Caco-2 (cell line): ENCODE data around the gene COIL. TPM values are rescaled to one million over a fixed set of nuclear protein-coding genes. Genes with fewer than 3 reads are reported as not detected.

Source experiments
- BruUV-seq: library from RNA; stranded (reverse); fragments of 400-500 nt; replicated peaks from 2 replicates; lab custom pipeline; 2021; lab: Mats Ljungman, UMichigan
- CTCF ChIA-PET: fragments of 300-600 bp; sonication (Branson Sonifier 250); formaldehyde crosslinking; loops from one replicate; lab custom pipeline; 2022; ENCODE audit warnings: antibody characterized with exemption; lab: Charles Lee
- POLR2A ChIA-PET: fragments of 300-600 bp; sonication (Branson Sonifier 250); formaldehyde crosslinking; loops from one replicate; lab custom pipeline; 2022; ENCODE audit warnings: antibody characterized with exemption; lab: Charles Lee
- DNase-seq, 2 experiments: peaks; one replicate each; pipeline versions ENCODE4 v3.0.0 to v3.0.0-alpha.2; 2020 to 2022
- H3K27me3 ChIP-seq: replicated peaks from 2 replicates; pipeline ENCODE4 v1.6.0; 2011; ENCODE audit warnings: low read length; ENCODE audit not compliant: control insufficient read depth, insufficient read depth
- H3K36me3 ChIP-seq: 2 replicates; pipeline ENCODE4 v1.5.1; 2011; ENCODE audit warnings: low read length; ENCODE audit not compliant: control insufficient read depth, insufficient read depth
- H3K4me1 ChIP-seq: fragments of 250-450 bp; sonication (Bioruptor Pico); 2 replicates; pipeline ENCODE4 v1.5.1; 2020; ENCODE audit warnings: mild to moderate bottlenecking
- H3K4me3 ChIP-seq: 2 replicates; pipeline ENCODE4 v1.5.1; 2011; ENCODE audit warnings: low read depth, mild to moderate bottlenecking, control low read depth, low read length
- H3K9me3 ChIP-seq: fragments of 250-450 bp; sonication (Bioruptor Pico); 2 replicates; pipeline ENCODE4 v1.5.1; 2020; ENCODE audit warnings: mild to moderate bottlenecking, moderate library complexity
- H3K27ac Mint-ChIP-seq: one replicate; pipeline ENCODE4 v1.8.0; 2022; ENCODE audit warnings: mixed read lengths; ENCODE audit not compliant: unreplicated experiment
- H3K27me3 Mint-ChIP-seq: one replicate; pipeline ENCODE4 v1.8.0; 2022; ENCODE audit warnings: mixed read lengths; ENCODE audit not compliant: insufficient read depth, unreplicated experiment
- H3K36me3 Mint-ChIP-seq: one replicate; pipeline ENCODE4 v1.8.0; 2022; ENCODE audit warnings: mild to moderate bottlenecking, mixed read lengths; ENCODE audit not compliant: insufficient read depth, unreplicated experiment
- H3K4me1 Mint-ChIP-seq: one replicate; pipeline ENCODE4 v1.8.0; 2022; ENCODE audit warnings: low read depth, mixed read lengths; ENCODE audit not compliant: unreplicated experiment
- H3K4me3 Mint-ChIP-seq: one replicate; pipeline ENCODE4 v1.8.0; 2022; ENCODE audit warnings: mild to moderate bottlenecking, moderate library complexity, mixed read lengths; ENCODE audit not compliant: unreplicated experiment
- H3K9me3 Mint-ChIP-seq: one replicate; pipeline ENCODE4 v1.8.0; 2022; ENCODE audit warnings: mixed read lengths; ENCODE audit not compliant: unreplicated experiment
- CTCF ChIP-seq, 2 experiments: fragments of 200-600 bp in 1 of 2; IDR thresholded peaks; 1 replicate in 1 of 2; 2 replicates in 1 of 2; pipeline versions ENCODE4 v1.5.1 to v1.8.0; 2011 to 2022; ENCODE audit warnings: antibody characterized with exemption in 1 of 2, control low read depth in 1 of 2, inconsistent platforms in 1 of 2, low read depth in 1 of 2, low read length in 1 of 2, mild to moderate bottlenecking in 1 of 2, moderate library complexity in 1 of 2; ENCODE audit not compliant: insufficient read depth in 1 of 2, severe bottlenecking in 1 of 2, unreplicated experiment in 1 of 2
- intact Hi-C: fragments of 100-400 bp; cut with micrococcal nuclease; formaldehyde crosslinking; loops from one replicate; pipeline ENCODE4 v1.10.0; 2022; ENCODE audit not compliant: unreplicated experiment
- total RNA-seq: library from RNA; stranded (reverse); gene quantifications from 2 replicates; pipeline ENCODE4 v1.2.3, GENCODE V29; 2022

Gene COIL
- total RNA-seq, 1 experiment from 2014 or later: 27.0 TPM

GRCh38 chr17:56992364-56992763 lies 31.5 kb upstream of the COIL start:
- DNase-seq: no peak
- intact Hi-C loops: no loop called here
- Histone ChIP-seq H3K9me3 (no peaks in the 10 kb centered on the region), H3K27me3 (no peaks in the 10 kb centered on the region), H3K4me3 (no peak overlapping the region), H3K4me1 (no peaks in the 10 kb centered on the region), H3K36me3 (peaks cover 2% of the 10 kb centered on the region; the same call in 1 of the 2 replicates)
- no peak for TF ChIP-seq CTCF (IDR thresholded peaks at IDR 0.05; ENCODE audit: insufficient read depth in 1 of 2, low read depth in 1 of 2, low read length in 1 of 2, severe bottlenecking in 1 of 2, unreplicated experiment in 1 of 2)
- Mint-ChIP-seq H3K27ac (no peak overlapping the region), H3K4me3 (no peak overlapping the region), H3K4me1 (no peaks in the 10 kb centered on the region), H3K9me3 (no peaks in the 10 kb centered on the region), H3K27me3 (no peaks in the 10 kb centered on the region), H3K36me3 (peaks cover 2% of the 10 kb centered on the region)
- POLR2A ChIA-PET: no interaction called here
- CTCF ChIA-PET: no interaction called here
- no TSS peak for BruUV-seq

- Histone ChIP-seq H3K9me3 (no peaks in the 10 kb centered on the region), H3K4me3 (no peak overlapping the region), H3K4me1 (no peaks in the 10 kb centered on the region), H3K27me3 (no peaks in the 10 kb centered on the region), H3K36me3 (peaks cover 2% of the 10 kb centered on the region; the same call in 1 of the 2 replicates)
- ChIA-PET POLR2A (no interaction called here), CTCF (no interaction called here)
- no peaks in the 10 kb centered on the region for H3K9me3 Mint-ChIP-seq
- H3K4me1 Mint-ChIP-seq: peaks cover 4% of the 10 kb centered on the region
- TF ChIP-seq CTCF (IDR thresholded peaks at IDR 0.05; ENCODE audit: insufficient read depth in 1 of 2, low read depth in 1 of 2, low read length in 1 of 2, severe bottlenecking in 1 of 2, unreplicated experiment in 1 of 2): no peak
- no peak overlapping the region for H3K4me3 Mint-ChIP-seq
- no peaks in the 10 kb centered on the region for H3K27me3 Mint-ChIP-seq
- H3K36me3 Mint-ChIP-seq: peaks cover 15% of the 10 kb centered on the region
- BruUV-seq: no TSS peak
- DNase-seq: no peak
- H3K27ac Mint-ChIP-seq: no peak overlapping the region
- intact Hi-C loops: no loop called here
These were observed 28.2 kb upstream of the COIL start for GRCh38 chr17:56988901-56989572.

- Histone ChIP-seq H3K4me1 (no peaks in the 10 kb centered on the region), H3K27me3 (no peaks in the 10 kb centered on the region), H3K4me3 (no peak overlapping the region), H3K36me3 (peaks cover 2% of the 10 kb centered on the region; the same call in 1 of the 2 replicates), H3K9me3 (no peaks in the 10 kb centered on the region)
- CTCF ChIA-PET: interaction anchor here (0.7 kb wide), 1 partner anchor 98 kb away, joined by 3 read pairs; the partner anchor contains the start of gene AKAP1
- TF ChIP-seq CTCF (IDR thresholded peaks at IDR 0.05; ENCODE audit: insufficient read depth in 1 of 2, low read depth in 1 of 2, low read length in 1 of 2, severe bottlenecking in 1 of 2, unreplicated experiment in 1 of 2): no peak
- POLR2A ChIA-PET: no interaction called here
- peaks cover 7% of the 10 kb centered on the region for H3K4me1 Mint-ChIP-seq
- H3K27me3 Mint-ChIP-seq: no peaks in the 10 kb centered on the region
- H3K4me3 Mint-ChIP-seq: no peak overlapping the region
- intact Hi-C loops: no loop called here
- no TSS peak for BruUV-seq
- H3K36me3 Mint-ChIP-seq: peaks cover 15% of the 10 kb centered on the region
- no peaks in the 10 kb centered on the region for H3K9me3 Mint-ChIP-seq
- no peak for DNase-seq
- H3K27ac Mint-ChIP-seq: no peak overlapping the region
These were observed 26.5 kb upstream of the COIL start for GRCh38 chr17:56987283-56987834.
